ENCODE results near the gene DTX3. TPM values are rescaled to one million over a fixed set of nuclear protein-coding genes. Genes with fewer than 3 reads are reported as not detected.
A peak's percentile ranks its signal among the peaks of the same experiment; 100 is the strongest.
"Not testable (repeated sequence)": the region's sequence is repeated elsewhere in the genome, so short reads cannot be mapped to it uniquely, and the experiment has no call there.

The DTX3 gene
- total RNA-seq (2014; rRNA removed; shearing (Covaris generic)) = 21.9 and 23.0 TPM in 2 replicates

- in situ Hi-C loops (cut with HindIII; ENCODE audit: low sequenced_read_pairs) = no loop called here
- peak; percentile 74 for DNase-seq (ENCODE audit: low spot score)
Observed at GRCh38 chr12:57604454-57604991, at the start of gene DTX3. Gene DTX3 (plus strand): TSS chr12:57604824. CDS start chr12:57606518, 1,694 bp downstream.

- DNase-seq (ENCODE audit: low spot score) = no peak
Observed at GRCh38 chr12:57554897-57555296, 49.7 kb upstream of the DTX3 start.

GRCh38 chr12:57558864-57559263 lies 45.8 kb upstream of the DTX3 start:
- in situ Hi-C loops (cut with HindIII; ENCODE audit: low sequenced_read_pairs) = no loop called here
- no peak for DNase-seq (ENCODE audit: low spot score)

More at GRCh38 chr12:57554897-57555296, 49.7 kb upstream of the DTX3 start:
- in situ Hi-C loops (cut with HindIII; ENCODE audit: low sequenced_read_pairs) = no loop called here

GRCh38 chr12:57560516-57560915 lies 44.1 kb upstream of the DTX3 start:
- DNase-seq (ENCODE audit: low spot score) = no peak
- in situ Hi-C loops (cut with HindIII; ENCODE audit: low sequenced_read_pairs) = no loop called here

- DNase-seq (ENCODE audit: low spot score); in situ Hi-C loops (cut with HindIII; ENCODE audit: low sequenced_read_pairs): not testable (repeated sequence)
Observed at GRCh38 chr12:57561117-57561516, 43.5 kb upstream of the DTX3 start.

GRCh38 chr12:57563358-57563757 lies 41.3 kb upstream of the DTX3 start:
- in situ Hi-C loops (cut with HindIII; ENCODE audit: low sequenced_read_pairs) = no loop called here
- DNase-seq (ENCODE audit: low spot score) = no peak

GRCh38 chr12:57564178-57564740 lies 40.4 kb upstream of the DTX3 start:
- no peak for DNase-seq (ENCODE audit: low spot score)
- in situ Hi-C loops (cut with HindIII; ENCODE audit: low sequenced_read_pairs) = no loop called here

- in situ Hi-C loops (cut with HindIII; ENCODE audit: low sequenced_read_pairs) = no loop called here
- DNase-seq (ENCODE audit: low spot score) = no peak
Observed at GRCh38 chr12:57568838-57569237, 35.8 kb upstream of the DTX3 start.

- DNase-seq (ENCODE audit: low spot score) = no peak
- in situ Hi-C loops (cut with HindIII; ENCODE audit: low sequenced_read_pairs) = no loop called here
Observed at GRCh38 chr12:57569858-57570257, 34.8 kb upstream of the DTX3 start.

- in situ Hi-C loops (cut with HindIII; ENCODE audit: low sequenced_read_pairs); DNase-seq (ENCODE audit: low spot score): not testable (repeated sequence)
Observed at GRCh38 chr12:57570438-57570837, 34.2 kb upstream of the DTX3 start.

GRCh38 chr12:57571926-57572762 lies 32.5 kb upstream of the DTX3 start:
- in situ Hi-C loops (cut with HindIII; ENCODE audit: low sequenced_read_pairs) = no loop called here
- DNase-seq (ENCODE audit: low spot score) = no peak

GRCh38 chr12:57574795-57575194 lies 29.8 kb upstream of the DTX3 start:
- no peak for DNase-seq (ENCODE audit: low spot score)
- in situ Hi-C loops (cut with HindIII; ENCODE audit: low sequenced_read_pairs) = no loop called here

GRCh38 chr12:57575771-57576612 lies 28.6 kb upstream of the DTX3 start:
- in situ Hi-C loops (cut with HindIII; ENCODE audit: low sequenced_read_pairs) = no loop called here
- DNase-seq (ENCODE audit: low spot score) = no peak

GRCh38 chr12:57576613-57577160 lies 27.9 kb upstream of the DTX3 start:
- in situ Hi-C loops (cut with HindIII; ENCODE audit: low sequenced_read_pairs) = no loop called here
- no peak for DNase-seq (ENCODE audit: low spot score)

- in situ Hi-C loops (cut with HindIII; ENCODE audit: low sequenced_read_pairs) = no loop called here
- DNase-seq (ENCODE audit: low spot score) = no peak
Observed at GRCh38 chr12:57577981-57578758, 26.5 kb upstream of the DTX3 start.

GRCh38 chr12:57579011-57579410 lies 25.6 kb upstream of the DTX3 start:
- no peak for DNase-seq (ENCODE audit: low spot score)
- in situ Hi-C loops (cut with HindIII; ENCODE audit: low sequenced_read_pairs) = no loop called here

GRCh38 chr12:57579677-57580465 lies 24.8 kb upstream of the DTX3 start:
- in situ Hi-C loops (cut with HindIII; ENCODE audit: low sequenced_read_pairs) = no loop called here
- DNase-seq (ENCODE audit: low spot score) = no peak

- DNase-seq (ENCODE audit: low spot score) = no peak
- in situ Hi-C loops (cut with HindIII; ENCODE audit: low sequenced_read_pairs) = no loop called here
Observed at GRCh38 chr12:57580466-57580795, 24.2 kb upstream of the DTX3 start.

All from G401 (cell line).